Transverse colon (tissue), 4 donors: ENCODE measurements around the gene SFXN1. TPM values are rescaled to one million over a fixed set of nuclear protein-coding genes. Genes with fewer than 3 reads are reported as not detected.
"Not testable (repeated sequence)": the region's sequence is repeated elsewhere in the genome, so short reads cannot be mapped to it uniquely, and the experiment has no call there.

Experiments used
- DNase-seq: peaks from one replicate; pipeline ENCODE4 v3.0.0-alpha.2; 2019
- H3K27ac ChIP-seq, 4 donors: fragments of 200-600 bp; sonication (generic); 2 replicates each; pipeline ENCODE4 v1.5.1; 2016 to 2018; ENCODE audit warnings: inconsistent platforms in 4 of 4
- H3K27me3 ChIP-seq: fragments of 200-600 bp; sonication (generic); 2 replicates; pipeline ENCODE4 v1.5.1; 2017; ENCODE audit warnings: inconsistent platforms
- H3K36me3 ChIP-seq, 4 donors: fragments of 200-600 bp; sonication (generic); 2 replicates each; pipeline ENCODE4 v1.5.1; 2017 to 2019; ENCODE audit warnings: inconsistent platforms in 4 of 4
- H3K4me1 ChIP-seq, 4 donors: fragments of 200-600 bp; sonication (generic); 2 replicates each; pipeline ENCODE4 v1.5.1; 2017 to 2020; ENCODE audit warnings: inconsistent platforms in 4 of 4
- H3K4me3 ChIP-seq, 4 donors: fragments of 200-600 bp; sonication (generic); 1 replicate in 1 of 4; 2 replicates in 3 of 4; pipeline versions ENCODE4 v1.5.1 to v1.6.1; 2017 to 2019; ENCODE audit warnings: inconsistent platforms in 4 of 4
- H3K9me3 ChIP-seq, 2 donors: fragments of 200-600 bp; sonication (generic); 2 replicates each; pipeline ENCODE4 v1.5.1; 2017 to 2019; ENCODE audit warnings: inconsistent platforms in 2 of 2
- CTCF ChIP-seq, 5 experiments: fragments of 200-600 bp in 3 of 5; fragments of 450-650 bp in 2 of 5; sonication (generic) in 3 of 5; IDR thresholded peaks; 1 replicate in 2 of 5; 2 replicates in 3 of 5; pipeline ENCODE4 v1.5.1; 2016 to 2017; ENCODE audit warnings: antibody characterized with exemption in 5 of 5, inconsistent platforms in 3 of 5, mild to moderate bottlenecking in 2 of 5, moderate library complexity in 1 of 5
- EP300 ChIP-seq: sonication (generic); formaldehyde crosslinking; IDR thresholded peaks from one replicate; pipeline ENCODE4 v1.6.1; 2017; ENCODE audit warnings: antibody characterized with exemption, low read depth
- POLR2A ChIP-seq: fragments of 450-650 bp; IDR thresholded peaks from one replicate; pipeline ENCODE4 v1.6.1; 2016; ENCODE audit warnings: antibody characterized with exemption, mild to moderate bottlenecking, moderate library complexity
- POLR2AphosphoS5 ChIP-seq, 3 donors: sonication (generic); formaldehyde crosslinking; IDR thresholded peaks; one replicate each; pipeline ENCODE4 v1.6.1; 2016; ENCODE audit warnings: antibody characterized with exemption in 3 of 3
- whole genome bisulfite sequencing, 2 donors: methylation state at CpG; one replicate each; pipeline ENCODE4 v1.1.5; 2018; ENCODE audit warnings: low coverage in 1 of 2; 5-methylcytosine and 5-hydroxymethylcytosine counted together
- in situ Hi-C, 4 donors: fragments of 200-750 bp; cut with MboI; loops; one replicate each; pipeline versions ENCODE4 v1.15.0 to v1.15.1; 2017; ENCODE audit warnings: low sequenced_read_pairs in 3 of 4, low pct_ligation_motif_present in 1 of 4, low pct_unique_long_range_greater_than_20kb in 1 of 4
- intact Hi-C: fragments of 100-400 bp; cut with DNase I; formaldehyde crosslinking; loops from one replicate; pipeline ENCODE4 v1.15.1; 2023; ENCODE audit warnings: low total_unique reads
- total RNA-seq, 4 donors: library from RNA; depleted of rRNA; stranded (reverse); fragments of >200 nt; gene quantifications; one replicate each; pipeline ENCODE4 v1.1.0, GENCODE V29; 2016

Gene SFXN1
- total RNA-seq, 4 donors from 2014 or later = 15.7 to 192 (median 93.4) TPM

- no peak for DNase-seq
- H3K4me3 ChIP-seq = no peak overlapping the region
- H3K9me3 ChIP-seq = no peaks in the 10 kb centered on the region
- in situ Hi-C loops = loop anchor here in 3 of 4 donors (5.0 to 10.0 kb wide), 3 partner anchors 493 to 503 kb away; no protein-coding TSS in a partner anchor
- intact Hi-C loops = loop anchor here (5.0 kb wide), 1 partner anchor 500 kb away; no protein-coding TSS in a partner anchor
- WGBS, 2 donors = 27 to 40% methylated on average over 2 of the region's 2 CpGs
- peaks cover 0 to 10% (median 8%) of the 10 kb centered on the region in 4 donors for H3K4me1 ChIP-seq
- TF ChIP-seq CTCF (IDR thresholded peaks at IDR 0.05) = no peak
- TF ChIP-seq POLR2AphosphoS5 (IDR thresholded peaks at IDR 0.05) = no peak
- TF ChIP-seq POLR2A = no peak
- no peak for TF ChIP-seq EP300
- H3K27me3 ChIP-seq = peaks cover 48% of the 10 kb centered on the region
- no peak overlapping the region for H3K27ac ChIP-seq
- no peaks in the 10 kb centered on the region for H3K36me3 ChIP-seq
Observed at GRCh38 chr5:175447571-175447970, 30.8 kb upstream of the SFXN1 start.

- no peak for DNase-seq
- WGBS, 2 donors = 36 to 53% methylated on average over 3 of the region's 3 CpGs
- in situ Hi-C loops = loop anchor here in 3 of 4 donors (5.0 to 10.0 kb wide), 3 partner anchors 493 to 503 kb away; no protein-coding TSS in a partner anchor
- H3K27ac ChIP-seq = no peak overlapping the region
- intact Hi-C loops = loop anchor here (5.0 kb wide), 1 partner anchor 501 kb away; no protein-coding TSS in a partner anchor
- H3K36me3 ChIP-seq = no peaks in the 10 kb centered on the region
- no peaks in the 10 kb centered on the region for H3K9me3 ChIP-seq
- no peak overlapping the region for H3K4me3 ChIP-seq
- H3K27me3 ChIP-seq = peaks cover 41% of the 10 kb centered on the region
- TF ChIP-seq POLR2AphosphoS5 (IDR thresholded peaks at IDR 0.05) = no peak
- TF ChIP-seq POLR2A = no peak
- no peak for TF ChIP-seq EP300
- no peak for TF ChIP-seq CTCF (IDR thresholded peaks at IDR 0.05)
- H3K4me1 ChIP-seq = peaks cover 0 to 10% (median 8%) of the 10 kb centered on the region in 4 donors
Observed at GRCh38 chr5:175448276-175448675, 30.1 kb upstream of the SFXN1 start.

GRCh38 chr5:175452166-175452565 lies 26.2 kb upstream of the SFXN1 start:
- Histone ChIP-seq H3K27ac (no peak overlapping the region), H3K9me3 (no peaks in the 10 kb centered on the region), H3K4me1 (no peaks in the 10 kb centered on the region), H3K36me3 (no peaks in the 10 kb centered on the region), H3K27me3 (peaks cover 18% of the 10 kb centered on the region), H3K4me3 (no peak overlapping the region)
- TF ChIP-seq POLR2AphosphoS5 (IDR thresholded peaks at IDR 0.05) (no peak), EP300 (no peak), POLR2A (no peak), CTCF (IDR thresholded peaks at IDR 0.05) (no peak)
- no peak for DNase-seq
- intact Hi-C loops (no loop called here), in situ Hi-C loops (no loop called here)
- 81 to 86% methylated on average over 1 to 2 of the region's 2 CpGs for WGBS, 2 donors

- peaks cover 23% of the 10 kb centered on the region for H3K27me3 ChIP-seq
- 81 to 83% methylated on average over 1 to 5 of the region's 5 CpGs for WGBS, 2 donors
- H3K27ac ChIP-seq, intact Hi-C loops, H3K9me3 ChIP-seq, H3K36me3 ChIP-seq, DNase-seq, in situ Hi-C loops, H3K4me1 ChIP-seq, H3K4me3 ChIP-seq: not testable (repeated sequence)
Observed at GRCh38 chr5:175454338-175454737, 24.0 kb upstream of the SFXN1 start.
